ENCODE results near the gene C11orf58.
A peak's percentile ranks its signal among the peaks of the same experiment; 100 is the strongest.

Gene C11orf58

GRCh38 chr11:16769386-16769785, 30.9 kb downstream of the C11orf58 start:
- DNase-seq: no peak

DNA sequence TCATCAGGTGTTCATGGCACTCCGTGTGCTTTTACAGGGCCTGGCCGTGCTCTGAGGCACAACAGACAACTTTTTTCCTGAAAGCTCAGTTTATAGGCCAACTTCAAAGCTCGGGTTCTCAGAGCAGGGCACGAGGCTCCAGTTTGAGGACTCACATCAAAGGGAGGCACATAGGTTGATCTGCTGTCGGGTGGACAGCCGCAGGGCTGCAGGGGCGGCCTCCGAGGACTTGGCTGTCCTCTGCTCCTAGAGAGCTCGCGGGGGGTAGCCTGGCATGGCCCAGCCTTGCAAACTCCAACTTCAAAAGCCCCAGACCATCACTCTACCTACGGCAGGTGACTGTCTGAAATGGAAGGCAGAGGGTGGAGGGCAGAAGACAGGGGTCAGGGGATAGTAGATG, 31.6 kb downstream of the C11orf58 start:
- no peak for DNase-seq

- DNase-seq: no peak
Measured at GRCh38 chr11:16771350-16772140, 33.1 kb downstream of the C11orf58 start.

- no peak for DNase-seq
Measured at GRCh38 chr11:16772141-16772512, 33.7 kb downstream of the C11orf58 start.

DNA sequence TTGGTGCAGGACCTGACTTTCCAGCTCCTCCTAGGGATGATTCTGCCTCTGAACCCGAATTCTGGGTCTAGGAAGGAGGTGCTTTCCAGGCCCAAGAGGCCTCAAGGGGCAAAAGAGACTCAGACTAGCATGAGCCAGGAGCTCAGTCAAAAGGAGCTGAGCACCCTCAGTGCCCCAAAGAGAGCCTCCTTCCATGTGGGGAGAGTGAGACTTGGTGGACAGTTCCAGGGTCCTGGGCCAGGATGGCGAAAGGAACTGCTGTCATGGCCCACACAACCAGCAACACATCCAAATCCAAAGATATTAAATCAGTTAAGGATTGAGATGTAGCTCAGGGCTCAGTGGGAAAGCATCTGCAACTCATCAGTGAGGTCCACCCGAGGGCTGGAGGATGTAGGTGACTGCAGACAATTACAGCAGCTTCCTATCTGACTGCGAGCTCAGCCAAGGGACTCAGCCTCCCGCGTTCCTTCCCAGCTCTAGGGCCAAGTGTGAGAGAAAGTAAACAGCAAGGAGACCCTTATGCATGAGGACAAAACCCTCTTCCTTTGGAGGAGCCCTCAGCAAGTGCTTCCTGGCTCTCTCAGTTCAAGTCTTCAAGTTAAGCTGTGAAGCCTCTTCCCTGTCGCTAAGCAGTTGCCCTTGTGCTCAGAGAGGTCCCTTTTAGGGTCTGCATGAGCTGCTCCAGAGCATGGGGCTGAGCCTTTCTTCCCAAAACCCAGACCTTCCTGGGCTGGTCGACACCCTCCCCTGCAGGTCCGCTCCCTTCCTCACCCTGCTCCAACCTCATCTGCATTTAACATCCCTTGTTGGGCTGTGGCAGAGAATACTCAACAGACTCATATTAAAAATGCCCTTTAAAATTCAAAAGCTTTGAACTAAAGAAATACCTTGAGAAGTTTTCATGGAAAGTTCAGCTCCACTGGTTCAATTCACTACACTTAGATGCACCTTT, 35.8 kb downstream of the C11orf58 start:
- DNase-seq: no peak

DNA sequence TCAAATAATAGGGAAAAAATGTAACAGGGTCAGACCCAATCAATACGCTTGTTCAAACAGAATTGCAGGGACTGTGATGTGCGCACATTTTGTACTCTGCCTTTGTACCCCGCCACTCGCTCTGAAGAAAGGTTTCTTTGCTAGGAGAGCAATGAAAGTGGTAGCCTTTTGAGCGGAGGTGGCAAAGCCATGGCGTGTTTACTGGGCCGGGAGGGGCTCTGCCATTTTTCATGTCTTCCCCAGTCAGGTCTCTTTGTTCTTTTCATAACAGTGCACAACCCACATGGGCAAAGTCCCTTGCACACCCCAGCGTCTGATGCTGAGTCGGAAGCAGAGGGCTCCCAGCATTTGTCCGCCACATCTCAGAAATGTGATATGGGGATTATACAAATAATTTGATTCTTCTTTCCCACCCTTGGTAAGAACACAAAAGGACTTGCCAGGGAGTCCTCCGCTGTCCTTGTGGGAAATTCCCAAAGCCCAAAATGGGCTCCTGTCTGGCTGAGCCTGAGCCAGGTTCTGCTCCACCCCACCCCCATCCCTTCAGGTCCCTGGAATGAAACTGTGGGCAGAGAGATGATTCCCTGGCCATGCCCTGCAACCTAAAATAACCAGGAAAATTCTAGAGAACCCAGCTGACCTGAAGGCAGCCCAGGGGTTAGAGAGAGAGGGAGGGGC, 36.6 kb downstream of the C11orf58 start:
- no peak for DNase-seq

DNA sequence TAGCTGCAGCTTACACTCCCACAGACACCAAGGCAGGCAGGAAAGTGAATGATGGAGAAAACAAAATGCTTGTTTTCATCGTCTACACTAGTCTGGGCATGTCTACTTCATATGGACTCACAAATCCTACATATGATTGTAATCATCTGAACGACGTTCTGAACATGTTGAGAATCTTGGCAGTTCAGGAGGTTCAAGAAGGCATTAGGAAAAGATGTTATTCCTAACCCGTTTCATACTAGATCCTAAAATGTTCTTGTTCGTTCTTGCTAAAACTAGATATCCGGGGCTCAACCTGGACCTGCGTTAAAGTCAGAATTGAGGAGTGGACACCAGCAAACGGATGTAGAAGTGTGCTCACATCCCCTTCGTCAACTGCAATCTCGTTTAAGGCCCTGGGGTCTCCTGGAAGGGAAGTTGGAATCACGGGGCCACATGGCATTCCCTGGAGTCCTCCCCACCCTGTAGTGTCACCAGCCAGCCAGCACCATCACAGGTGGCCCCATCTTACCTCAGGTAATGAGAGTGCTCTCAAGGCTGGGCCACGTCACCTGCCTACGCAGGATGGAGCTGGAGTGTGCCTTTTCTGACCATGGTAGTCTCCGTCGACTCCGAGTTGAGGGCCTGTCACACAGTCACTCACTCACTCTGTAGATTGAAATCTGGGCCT, 37.3 kb downstream of the C11orf58 start:
- DNase-seq: no peak

- DNase-seq: no peak
Measured at GRCh38 chr11:16776711-16777612, 38.5 kb downstream of the C11orf58 start.

DNA sequence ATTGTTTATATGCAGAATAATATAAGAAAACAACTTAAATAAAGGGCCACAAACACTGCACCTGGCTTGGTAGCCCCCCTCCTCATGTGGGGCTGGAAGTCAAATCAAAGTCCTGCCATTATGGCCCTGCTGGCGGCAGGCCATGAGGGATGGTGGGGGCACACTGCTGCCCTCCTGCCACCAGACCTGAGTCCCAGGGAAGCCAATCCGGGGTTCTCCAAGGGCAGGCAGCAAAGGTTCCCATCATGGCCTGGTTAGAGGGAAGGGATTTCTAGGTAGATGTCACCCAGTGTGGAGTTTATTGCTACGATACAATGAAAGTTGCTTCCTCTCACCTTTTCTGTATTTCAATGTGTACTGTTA, 39.1 kb downstream of the C11orf58 start:
- DNase-seq: no peak

DNA sequence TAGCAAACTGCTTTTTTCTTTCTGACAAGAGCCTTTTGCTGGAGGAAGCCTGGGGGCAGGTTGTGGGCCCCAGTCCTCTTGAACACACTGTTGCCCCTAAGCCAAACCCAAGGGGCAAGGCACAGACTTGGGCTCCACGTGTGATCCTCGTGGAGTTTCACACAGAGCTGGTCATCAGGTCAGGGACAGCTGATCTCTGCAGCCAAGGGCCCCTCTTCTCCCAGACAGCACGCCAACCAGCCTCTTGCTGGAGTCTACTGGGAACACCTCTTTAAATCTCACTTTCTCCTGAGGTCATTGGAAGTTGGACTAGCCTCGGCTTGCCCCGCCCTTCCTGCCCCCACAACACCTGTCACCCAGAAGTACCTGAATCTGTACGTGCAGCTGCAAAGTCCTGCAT, 39.8 kb downstream of the C11orf58 start:
- no peak for DNase-seq

GRCh38 chr11:16778876-16779275, 40.4 kb downstream of the C11orf58 start:
- no peak for DNase-seq

DNA sequence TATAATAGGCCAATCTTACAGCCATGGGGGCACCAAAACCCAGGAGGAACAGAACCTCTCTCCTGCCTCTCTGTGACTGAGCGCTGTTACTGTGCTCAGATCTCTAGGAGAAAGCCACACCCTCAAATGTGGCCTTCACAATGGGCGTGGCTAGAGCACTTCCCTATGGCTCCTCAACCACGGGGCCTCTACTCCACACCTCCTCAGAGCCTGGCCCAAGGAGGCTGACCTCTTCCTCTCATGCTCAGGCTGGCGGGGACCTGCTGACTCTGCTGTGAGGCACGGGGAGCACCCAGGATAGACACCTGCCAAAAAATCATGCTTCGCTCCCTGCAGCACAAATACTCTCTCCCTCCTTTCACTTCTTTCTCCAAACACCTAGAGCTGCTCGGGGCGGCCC, 41.0 kb downstream of the C11orf58 start:
- DNase-seq: no peak

DNA sequence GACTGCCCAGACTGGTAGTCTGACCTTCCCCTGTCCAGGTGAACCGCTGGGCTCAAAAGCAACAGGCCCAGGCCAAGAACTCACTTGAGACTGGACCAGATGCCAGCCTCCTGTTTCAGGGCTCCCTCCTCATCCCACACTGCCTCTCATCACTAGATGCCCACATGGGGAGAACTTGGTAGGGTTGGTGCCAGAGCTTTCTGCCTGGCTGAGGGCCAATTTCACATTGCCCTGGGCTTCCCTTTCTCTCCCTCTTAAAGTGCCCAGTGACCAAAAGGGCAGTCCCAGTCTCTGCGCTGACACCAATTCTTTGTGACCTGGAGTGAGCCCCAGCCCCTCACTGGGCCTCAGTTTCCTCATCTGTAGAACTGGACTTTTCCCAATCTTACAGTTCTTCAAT, 41.7 kb downstream of the C11orf58 start:
- DNase-seq: no peak

GRCh38 chr11:16780698-16781550, 42.5 kb downstream of the C11orf58 start:
- DNase-seq: no peak

DNA sequence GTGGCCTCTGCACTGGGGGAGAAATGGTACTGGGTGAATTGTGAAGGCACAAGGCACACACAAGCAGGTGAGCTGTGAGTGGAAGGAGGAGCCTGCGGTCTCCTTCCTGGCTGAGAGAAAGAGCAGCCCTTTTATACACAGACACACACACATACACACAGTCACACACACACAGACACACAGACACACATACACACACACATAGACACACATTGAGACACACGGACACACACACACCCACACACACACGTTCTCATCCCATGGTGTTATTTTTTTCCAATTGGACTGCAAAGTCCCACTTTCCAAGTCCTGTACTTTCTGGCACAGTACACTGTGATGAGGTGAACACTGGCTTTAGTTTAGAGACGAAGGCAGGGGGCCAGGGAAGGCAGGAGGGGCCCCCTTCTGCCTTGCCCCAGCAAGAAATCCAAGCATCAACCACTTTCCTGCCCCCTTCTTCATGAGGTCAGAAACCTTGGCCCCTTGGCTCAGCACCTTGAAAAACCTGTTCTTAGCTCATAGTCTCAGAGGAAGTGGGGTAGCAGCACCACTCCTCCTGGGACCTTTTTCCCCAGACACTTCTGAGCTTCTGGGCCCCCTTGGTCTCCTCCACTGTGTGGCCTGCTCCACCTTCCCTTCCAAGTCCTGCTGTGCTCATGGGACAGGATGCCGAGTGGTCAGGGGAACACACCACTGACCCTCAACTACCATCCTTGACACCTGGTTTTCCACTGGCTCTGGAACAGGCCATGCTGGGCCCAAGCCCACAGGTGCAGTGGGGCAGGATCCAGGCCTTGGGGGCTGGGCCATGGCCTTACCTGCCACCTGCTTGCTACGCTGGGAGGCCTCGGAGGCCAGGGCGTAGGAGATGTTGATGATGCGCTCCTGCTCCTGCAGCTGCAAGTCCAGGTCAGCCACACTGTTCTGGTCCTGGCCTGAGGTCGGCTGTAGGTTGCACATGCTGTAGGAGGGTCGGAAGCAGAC, 43.8 kb downstream of the C11orf58 start:
- DNase-seq: no peak

DNA sequence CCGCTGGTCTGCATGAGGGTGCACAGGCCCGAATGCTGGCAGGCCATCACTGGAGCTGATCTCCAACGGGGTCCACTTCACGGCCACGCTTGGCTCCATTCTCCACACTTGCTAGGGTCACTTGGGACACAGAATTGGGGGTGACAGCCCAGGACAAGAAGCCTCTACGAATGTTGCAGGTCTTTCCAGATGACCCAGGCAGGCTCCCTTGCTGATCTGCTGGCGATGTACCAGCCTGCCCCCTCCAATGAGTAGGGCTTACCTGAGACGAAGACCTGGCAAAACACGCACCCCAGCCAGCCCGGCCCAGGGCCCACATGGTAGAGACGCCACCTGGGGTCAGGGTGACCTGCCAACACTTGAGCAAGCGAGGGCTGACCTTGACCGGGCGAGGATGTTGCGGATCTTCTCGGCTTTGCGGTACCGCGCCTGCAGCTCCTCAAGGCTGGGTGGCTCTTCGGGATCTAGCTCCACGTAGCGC, 44.9 kb downstream of the C11orf58 start:
- DNase-seq: no peak

DNA sequence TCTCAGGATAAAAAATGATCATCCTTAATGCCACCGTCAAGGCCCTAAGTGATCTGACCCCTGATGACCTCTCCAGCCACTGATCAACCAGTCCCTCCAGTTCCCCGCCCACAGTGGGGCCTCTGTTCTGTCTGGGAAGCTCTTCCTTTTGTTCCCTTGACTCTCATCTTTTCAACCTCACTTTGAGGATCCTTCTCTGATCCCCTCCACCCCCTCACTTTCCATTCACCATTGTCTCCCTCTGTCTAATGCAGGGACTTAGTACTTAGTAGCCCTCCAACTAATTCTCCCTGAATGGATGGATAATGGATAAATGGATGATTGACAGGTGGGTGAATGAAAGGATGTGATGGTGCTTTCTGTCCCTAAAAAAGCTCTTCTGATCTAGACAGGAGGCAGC, 45.6 kb downstream of the C11orf58 start:
- DNase-seq: no peak

GRCh38 chr11:16784666-16785065, 46.2 kb downstream of the C11orf58 start:
- no peak for DNase-seq

DNA sequence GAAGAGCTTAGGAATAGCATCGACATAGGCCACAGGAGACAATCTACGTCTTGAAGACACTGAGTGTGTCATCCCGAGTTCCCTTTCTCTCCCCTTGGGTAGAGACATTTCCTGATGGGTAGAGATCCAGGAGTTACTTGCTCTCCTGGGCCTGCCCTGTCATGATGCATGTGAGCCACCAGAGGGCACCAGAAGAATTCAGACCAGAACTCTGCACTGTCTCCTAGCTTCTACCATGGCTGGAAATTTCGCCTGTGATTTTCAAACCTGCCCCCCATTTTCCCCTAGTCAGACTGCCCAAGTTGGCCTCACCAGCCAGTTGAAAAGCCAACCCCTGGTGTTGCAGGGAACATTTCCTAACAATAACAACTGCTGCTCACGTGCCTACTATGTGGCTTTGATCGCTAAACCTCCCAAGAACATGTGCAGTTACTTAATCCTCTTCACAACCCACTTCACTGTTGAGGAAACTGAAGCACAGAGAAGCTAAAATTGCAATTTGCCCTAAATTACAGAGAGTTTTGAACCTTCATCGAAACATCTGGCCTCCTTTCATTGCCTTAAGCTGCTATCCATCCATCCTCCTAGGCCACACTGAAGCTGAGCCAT, 47.2 kb downstream of the C11orf58 start:
- peak; percentile 68 for DNase-seq

All from stimulated activated CD4-positive, alpha-beta T cell treated with anti-CD3 and anti-CD28 coated beads, Interleukin-4, amount 100 ng/mL, for 24 hours (primary cell).